HG03575 (cell line): ENCODE data around the gene ABCA7.
"Not testable (repeated sequence)": the region's sequence is repeated elsewhere in the genome, so short reads cannot be mapped to it uniquely, and the experiment has no call there.

Experiments used
- ATAC-seq: cut with Tn5 transposase; IDR thresholded peaks from one replicate; pipeline ENCODE4 v1.9.1; 2021; ENCODE audit not compliant: unreplicated experiment, insufficient number of reproducible peaks, low FRiP score; ENCODE audit errors: extremely low read depth

The ABCA7 gene

GRCh38 chr19:1107661-1108261 is 67.9 kb downstream of the ABCA7 start:
- no peak for ATAC-seq

- no peak for ATAC-seq
These were observed 68.6 kb downstream of the ABCA7 start for GRCh38 chr19:1108291-1109031.

- ATAC-seq, result no peak
These were observed 69.2 kb downstream of the ABCA7 start for GRCh38 chr19:1109032-1109551.

GRCh38 chr19:1109697-1110671 is 70.1 kb downstream of the ABCA7 start:
- ATAC-seq, result no peak

GRCh38 chr19:1110809-1111640 is 71.1 kb downstream of the ABCA7 start:
- no peak for ATAC-seq

GRCh38 chr19:1111641-1112267 is 71.8 kb downstream of the ABCA7 start:
- ATAC-seq, result no peak

GRCh38 chr19:1112268-1113029 is 72.5 kb downstream of the ABCA7 start:
- no peak for ATAC-seq

GRCh38 chr19:1113030-1113985 is 73.4 kb downstream of the ABCA7 start:
- ATAC-seq, result no peak

GRCh38 chr19:1113986-1114483 is 74.1 kb downstream of the ABCA7 start:
- ATAC-seq, result no peak

GRCh38 chr19:1114728-1115127 is 74.8 kb downstream of the ABCA7 start:
- not testable (repeated sequence) for ATAC-seq
